HG03571 (cell line): ENCODE data around the gene ANKS1B.
"Not testable (repeated sequence)": the region's sequence is repeated elsewhere in the genome, so short reads cannot be mapped to it uniquely, and the experiment has no call there.

Experiments
- ATAC-seq: cut with Tn5 transposase; IDR thresholded peaks from one replicate; pipeline ENCODE4 v1.9.1; 2021; ENCODE audit not compliant: unreplicated experiment

ANKS1B gene

DNA sequence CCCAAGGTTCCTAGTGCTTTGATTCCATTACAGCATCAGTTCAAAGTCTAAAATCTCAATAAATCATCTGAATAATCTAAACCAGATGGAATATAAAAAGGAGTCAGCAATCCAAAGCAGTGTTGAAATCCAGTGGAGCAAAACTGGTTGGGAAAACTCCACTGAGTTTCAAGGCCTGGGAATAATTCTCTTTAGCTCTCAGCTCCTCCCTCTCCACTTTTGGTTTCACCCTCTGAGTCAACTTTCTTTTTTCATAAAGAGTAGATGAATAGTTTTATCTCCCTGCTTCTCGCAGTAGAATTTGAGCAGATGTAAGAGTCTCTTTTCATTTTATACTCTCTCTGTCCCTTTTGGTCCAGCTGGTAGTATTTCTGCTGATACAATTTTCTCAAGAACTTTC is 1001.1 kb downstream of the ANKS1B start:
- no peak for ATAC-seq

DNA sequence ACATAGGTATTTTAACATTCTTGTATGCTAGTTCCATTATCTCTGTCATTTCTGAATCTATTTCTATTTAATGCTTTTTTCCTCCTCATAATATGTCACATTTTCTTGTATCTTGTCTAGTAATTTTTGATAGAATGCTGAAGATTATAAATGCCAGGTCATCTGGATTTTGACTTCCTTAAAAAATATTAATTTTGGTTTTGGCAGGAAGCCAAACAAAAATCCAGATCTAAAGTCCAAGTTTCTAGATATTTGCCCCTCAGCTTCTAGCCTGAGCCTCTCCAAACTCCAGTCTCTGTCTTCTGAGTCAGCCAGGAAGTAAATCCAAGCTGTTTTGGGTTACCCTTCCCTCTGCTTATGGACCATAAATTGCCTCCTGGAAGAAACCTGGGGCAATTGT is 1004.2 kb downstream of the ANKS1B start:
- ATAC-seq = no peak

DNA sequence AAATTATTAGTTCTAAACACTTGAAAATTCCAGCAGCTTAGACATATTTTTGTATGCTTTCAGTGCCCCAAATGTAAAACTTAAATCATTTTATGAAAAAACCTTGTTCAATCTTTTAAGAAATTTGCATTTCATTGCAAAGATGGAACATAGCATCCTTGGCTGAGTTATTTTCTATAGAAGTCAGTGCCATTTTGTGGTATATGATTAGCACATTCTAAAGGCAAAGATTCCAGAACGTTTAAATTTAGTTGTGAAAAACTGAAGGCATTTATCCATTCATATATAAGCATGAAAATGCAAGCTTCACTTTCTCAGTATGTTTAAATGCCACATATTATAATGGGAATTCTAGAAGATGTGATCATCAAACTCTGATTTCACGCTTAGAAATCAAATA is 1007.5 kb downstream of the ANKS1B start:
- no peak for ATAC-seq

DNA sequence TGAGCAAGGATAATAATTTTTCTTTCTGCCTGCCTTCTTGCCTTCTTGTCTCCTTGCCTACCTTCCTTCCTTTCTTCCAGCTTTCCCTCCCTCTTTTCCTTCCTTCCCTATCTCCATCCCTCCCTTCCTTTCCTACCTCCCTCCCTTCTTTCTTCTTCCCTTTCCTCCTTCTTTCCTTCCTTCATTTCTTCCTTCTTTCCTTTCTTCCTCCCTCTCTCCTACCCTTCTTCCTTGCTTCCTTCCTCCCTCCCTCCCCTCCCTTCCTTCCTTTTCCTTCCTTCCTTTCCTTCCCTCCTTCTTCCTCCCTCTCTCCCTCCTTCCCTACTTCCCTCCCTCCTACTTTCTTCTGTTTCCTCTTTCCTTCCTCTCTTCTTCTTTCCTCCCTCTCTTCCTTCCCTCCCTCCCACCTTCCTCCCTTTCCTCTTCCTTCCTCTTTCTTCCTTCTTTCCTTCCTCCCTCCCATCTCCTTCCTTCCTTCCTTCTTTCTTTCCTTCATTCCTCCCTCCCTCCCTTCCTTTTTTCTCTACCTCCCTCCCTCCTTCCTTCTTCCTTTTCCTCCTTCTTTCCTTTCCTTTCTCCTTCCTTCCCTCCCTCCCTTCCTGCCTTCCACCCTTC is 1009.9 kb downstream of the ANKS1B start:
- no peak for ATAC-seq

DNA sequence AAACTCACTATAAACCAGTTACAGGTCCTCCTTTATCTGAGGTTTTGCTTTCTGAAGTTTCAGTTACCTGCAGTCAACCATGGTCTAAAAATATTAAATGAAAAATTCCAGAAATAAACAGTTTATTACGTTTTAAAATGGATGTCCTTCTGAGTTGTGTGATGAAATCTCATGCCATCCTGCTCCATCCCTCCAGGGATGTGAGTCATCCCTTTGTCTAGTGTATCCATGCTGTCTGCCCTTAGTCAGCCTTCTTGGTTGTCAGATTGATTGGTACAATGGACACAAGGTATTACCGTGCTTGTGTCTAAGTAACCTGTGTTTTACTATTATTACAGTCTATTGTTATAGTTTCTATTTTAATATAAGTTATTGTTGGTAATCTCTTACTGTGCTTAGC is 1011.3 kb downstream of the ANKS1B start:
- ATAC-seq = no peak

DNA sequence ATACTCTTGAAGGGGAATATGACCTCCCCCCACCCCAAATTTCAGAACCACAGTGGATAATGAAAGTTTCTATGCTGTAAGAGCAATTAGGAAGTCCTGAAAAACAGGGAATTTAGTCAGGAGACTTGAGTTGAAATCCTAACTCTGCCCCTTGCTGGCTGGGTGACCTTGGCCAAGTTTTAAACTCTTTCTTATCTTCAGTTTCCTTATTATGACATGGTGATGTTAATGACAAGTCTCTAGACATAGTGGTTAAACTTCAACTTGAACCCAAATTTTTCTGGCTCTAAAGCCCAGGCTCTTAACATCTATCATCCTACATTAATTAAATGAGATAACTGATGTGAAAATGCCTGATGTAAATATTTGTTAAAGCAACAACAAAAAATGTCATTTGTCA is 1013.8 kb downstream of the ANKS1B start:
- ATAC-seq = no peak

DNA sequence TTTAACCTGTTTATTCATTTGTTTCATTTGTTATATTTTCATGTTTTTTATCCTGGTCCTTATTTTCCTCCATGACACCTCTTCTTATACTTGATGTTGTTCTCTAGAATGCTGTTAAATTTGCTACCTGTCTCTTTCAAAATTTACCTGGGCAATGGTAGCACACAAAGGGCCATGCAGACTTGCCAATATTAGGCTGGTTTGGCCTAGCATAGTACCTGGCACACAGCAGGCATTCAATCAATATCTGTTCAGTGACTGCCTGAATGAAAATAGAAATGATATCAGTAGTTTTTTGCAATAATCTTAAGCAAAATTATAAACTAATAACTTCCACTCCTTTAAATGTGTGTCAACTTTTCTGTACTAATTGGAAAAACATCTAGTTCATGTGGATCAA is 1014.5 kb downstream of the ANKS1B start:
- no peak for ATAC-seq

DNA sequence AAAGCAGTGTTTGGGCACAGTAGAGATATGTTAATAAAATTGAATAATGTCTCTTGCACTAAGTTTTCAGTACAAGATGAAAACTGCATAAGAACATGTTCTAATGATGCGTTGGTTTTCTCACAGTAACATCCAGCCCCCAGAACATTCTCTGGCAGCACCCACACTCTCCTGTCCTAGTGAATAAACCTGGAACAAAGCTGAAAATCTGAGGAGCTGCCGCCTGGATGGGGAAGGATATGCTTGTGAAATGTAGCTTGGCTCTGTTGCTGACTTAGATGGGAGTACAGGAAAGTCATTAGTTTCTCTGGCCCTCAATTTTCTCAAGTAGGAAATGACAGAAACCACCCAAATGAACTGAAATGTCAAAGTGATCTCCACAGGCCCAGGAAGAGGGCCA is 1015.8 kb downstream of the ANKS1B start:
- no peak for ATAC-seq

DNA sequence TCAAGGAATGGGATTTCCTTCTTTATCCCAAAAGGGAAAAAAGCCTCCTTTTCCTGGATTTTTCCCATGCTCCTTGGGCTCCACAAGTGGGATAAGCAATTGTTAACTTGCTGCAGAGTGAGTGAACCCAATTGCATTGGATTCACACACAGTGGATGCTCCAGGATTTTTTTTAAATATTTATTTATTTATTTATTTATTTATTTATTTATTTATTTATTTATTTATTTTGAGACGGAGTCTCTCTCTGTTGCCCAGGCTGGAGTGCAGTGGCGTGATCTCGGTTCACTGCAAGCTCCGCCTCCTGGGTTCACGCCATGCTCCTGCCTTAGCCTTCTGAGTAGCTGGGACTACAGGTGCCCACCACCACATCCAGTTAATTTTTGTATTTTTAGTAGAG is 1027.6 kb downstream of the ANKS1B start:
- not testable (repeated sequence) for ATAC-seq

DNA sequence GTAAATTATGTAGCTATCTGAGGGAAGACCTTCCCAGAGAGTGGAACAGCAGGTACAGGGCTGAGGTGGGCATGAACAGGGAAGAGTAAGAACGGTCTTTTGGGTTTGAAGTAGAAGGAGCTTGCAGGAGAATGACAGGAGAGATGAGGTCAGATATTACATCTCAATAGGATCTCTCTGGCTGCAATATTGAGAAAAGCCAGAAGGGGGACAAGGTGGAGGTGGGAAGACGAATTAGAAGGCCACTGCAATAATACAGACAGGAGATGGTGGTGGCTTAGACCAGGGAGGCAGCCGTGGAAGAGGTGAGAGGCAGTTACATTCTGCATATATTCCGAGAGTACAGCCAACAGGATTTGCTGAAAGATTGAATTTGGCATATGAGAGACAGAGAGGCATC is 1029.5 kb downstream of the ANKS1B start:
- ATAC-seq = peak; percentile 88

DNA sequence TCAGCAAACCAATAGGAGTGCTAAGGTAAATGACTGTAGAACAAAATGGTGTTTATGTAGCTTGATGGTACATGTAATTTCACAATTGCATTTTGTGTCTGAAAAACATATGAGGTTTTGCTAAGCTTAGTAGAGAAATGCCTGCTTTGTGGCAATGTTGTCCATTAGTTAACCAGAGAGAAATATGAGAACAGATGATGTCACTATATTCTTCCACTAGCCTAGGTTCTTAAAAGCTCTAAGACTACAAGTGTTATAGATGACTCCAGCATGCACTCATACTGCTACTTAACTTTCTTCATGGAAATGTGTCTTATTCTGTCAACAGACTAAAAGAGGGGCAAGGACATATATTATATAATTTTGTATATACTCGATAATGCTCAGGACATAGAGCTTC is 1030.2 kb downstream of the ANKS1B start:
- ATAC-seq = no peak

DNA sequence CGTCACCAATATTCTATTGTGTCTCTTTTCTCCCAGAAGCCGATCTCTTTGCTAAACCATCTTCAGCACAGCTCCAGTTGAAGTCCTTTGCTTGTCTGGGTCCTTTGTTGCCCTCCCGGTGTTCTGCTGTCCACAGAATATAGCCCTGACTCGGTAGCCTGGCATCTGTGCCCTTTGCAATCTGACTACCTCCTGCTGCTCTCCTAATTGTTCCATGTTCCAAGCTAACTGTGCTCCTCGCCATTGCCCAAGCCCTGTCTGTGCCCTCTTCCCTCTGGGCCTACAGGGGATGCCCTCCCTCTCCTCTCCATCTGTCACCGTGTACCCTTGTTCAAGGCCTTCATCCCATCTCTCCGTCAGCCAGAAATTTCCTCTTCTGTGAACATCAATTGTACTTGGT is 1033.3 kb downstream of the ANKS1B start:
- ATAC-seq = no peak

DNA sequence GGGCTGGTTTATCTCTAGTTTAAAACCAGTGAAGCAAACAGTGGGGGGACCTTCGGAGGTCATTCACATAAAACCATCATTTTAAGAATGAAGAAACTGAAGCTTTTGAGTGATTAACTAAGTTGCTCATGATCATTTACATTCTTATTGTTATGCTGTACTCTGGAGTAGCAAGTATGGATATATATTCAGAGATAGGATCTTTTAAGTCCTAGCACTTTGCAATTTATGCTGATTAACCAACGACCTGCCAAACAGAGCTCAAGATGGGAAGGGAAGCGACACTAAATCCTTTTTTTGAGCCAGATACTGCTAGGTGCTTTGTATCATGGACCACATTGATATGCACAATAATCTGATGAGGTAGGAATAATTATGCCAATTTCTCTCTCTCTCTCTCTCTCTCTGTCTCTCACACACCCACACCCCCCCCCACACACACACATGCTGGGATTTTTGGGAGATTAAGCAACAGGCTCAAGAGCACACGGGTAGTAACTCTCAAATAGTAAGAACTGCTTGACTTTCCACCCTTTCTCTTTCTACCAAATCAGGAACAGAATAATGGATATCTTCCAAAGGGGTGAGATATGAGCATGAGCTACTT is 1036.3 kb downstream of the ANKS1B start:
- ATAC-seq = no peak

DNA sequence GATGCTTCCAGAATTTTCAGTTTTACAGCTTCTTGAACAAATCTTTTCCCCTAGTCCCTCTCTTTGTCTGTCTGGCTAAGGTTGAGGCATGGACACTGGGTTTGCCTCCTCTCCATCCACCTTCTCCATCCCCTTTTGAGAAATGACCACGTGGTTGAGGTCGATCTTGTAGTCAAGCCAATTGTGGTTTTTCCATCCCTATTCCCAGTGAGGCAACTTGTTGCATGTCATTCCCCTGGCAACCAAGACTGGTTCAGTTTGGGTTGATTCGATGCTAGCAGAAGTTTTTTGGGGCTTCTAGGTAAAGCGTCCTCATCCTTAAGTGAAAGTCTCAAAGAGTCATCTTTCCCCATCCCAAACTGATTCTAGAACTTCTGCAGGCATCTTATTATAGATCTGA is 1038.9 kb downstream of the ANKS1B start:
- no peak for ATAC-seq

DNA sequence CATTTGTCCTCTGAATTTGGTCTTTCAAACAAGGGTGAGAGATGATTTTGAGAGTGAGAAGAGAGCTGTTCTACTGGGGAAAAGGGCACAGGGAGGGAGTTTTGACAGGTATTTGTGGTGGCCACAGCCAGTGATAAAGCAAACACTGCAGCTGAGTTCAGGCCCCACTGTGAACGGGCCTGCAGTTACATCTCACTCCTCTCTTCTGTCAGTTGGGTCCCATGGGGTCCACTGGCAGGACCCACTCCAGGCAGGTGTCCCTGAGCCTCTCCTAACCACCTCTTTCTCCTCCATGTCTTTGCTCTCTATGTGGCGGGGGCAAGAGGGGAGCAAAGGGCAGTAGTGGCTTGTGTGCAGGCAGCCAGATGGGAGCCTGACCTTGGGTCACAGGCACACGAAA is 1044.8 kb downstream of the ANKS1B start:
- ATAC-seq = no peak

DNA sequence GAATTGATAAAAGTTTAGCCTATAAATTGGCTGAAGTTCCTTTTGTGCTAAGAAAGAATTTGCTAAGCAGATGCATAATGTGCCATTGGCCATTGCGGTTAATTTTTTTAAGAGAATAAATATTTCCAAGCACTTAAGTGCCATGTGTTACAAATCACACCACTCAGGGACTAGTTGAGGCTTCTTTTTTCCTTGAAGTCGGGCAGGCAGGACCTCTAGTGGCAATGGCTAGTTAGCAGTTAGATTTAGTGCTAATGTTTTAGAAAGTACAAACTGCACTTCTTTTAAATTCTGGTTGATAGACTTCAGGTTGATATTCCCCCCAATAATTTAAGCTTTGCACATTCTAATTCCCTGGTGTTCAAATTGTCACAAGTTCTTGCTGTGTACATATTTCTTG is 1045.4 kb downstream of the ANKS1B start:
- no peak for ATAC-seq

DNA sequence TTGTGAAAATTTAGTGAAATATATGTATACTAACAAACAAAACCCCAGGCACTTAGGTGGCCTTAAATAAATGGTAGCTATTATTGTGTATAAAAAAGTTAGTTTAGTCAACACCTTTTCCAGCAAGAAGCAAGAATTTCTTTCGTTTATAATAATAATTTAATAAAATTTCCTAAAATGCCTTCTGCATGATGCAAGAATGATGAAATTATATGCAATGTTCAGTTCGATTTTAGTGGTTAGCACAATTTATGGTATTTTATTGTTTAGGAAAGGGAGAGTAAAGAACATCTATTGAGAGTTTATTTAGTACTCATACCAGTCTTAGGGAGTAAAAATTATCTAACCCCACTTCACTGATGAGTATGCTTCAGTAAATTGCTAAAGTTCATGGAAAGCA is 1048.9 kb downstream of the ANKS1B start:
- ATAC-seq = no peak

DNA sequence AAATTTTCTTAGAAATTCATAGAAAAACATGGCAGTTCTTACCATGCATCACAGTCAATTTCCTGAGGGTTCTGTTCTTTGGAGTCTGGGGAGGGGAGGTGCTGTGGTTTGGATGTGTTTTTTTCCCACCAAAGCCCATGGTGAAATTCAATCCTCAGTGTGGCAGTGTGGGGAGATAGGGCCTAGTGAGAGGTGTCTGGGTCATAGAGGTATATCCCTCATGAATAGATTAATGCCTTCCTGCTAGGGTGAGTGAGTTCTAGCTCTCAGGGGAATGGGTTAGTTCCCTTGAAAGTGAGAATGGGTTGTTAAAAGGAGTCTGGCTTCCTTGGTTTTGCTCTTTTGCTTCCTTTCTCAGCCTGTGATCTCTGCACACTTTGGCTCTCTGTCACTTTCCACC is 1061.9 kb downstream of the ANKS1B start:
- no peak for ATAC-seq

DNA sequence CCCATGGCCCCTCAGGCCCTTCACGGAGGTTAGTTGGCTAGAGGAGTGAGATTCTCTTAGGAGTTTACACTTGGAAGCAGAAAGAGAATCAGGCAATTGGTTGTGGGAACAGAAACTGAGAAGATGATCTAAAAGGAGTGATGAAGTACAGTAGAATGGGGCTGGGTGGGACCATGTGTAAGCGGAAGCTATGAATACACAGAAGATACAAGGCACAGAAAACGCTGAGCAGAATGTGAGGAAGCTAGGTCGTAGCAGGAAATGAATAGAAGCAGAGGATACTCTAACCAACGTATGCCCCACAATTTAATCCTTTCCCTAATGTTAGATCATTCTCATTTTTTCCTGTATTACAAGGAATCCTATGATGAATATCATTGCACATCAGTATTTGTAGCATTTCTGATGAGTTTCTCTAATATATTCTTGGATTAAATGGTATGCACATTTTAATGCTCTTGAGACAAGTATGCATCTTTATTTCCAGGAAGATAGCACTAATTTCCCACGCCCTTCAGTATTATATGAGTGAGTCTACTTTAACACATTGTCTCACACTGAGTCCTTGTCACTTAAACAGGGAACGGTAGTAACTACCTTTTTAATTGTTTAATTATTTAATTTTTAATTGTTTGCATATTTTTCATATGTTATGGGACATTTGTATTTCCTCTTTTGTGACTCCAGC is 1066.4 kb downstream of the ANKS1B start:
- no peak for ATAC-seq

DNA sequence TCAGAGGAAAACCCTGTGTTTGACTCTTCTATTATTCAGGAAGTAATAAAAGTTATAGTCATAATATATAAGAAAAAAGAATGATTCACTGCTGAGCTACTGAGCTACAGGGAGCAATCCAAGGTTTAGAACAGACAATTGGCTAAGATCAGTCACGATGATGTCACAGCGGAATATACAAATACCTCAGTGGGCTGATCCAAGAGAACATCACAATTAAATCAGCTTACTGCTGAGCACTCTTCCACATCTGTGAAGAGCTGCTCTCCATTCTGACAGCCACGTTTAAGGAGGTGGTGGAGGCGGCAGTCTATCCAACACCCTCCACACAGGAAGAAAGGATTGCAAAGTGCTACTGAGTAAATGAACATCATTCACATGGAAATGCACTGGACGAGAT is 1068.6 kb downstream of the ANKS1B start:
- no peak for ATAC-seq

DNA sequence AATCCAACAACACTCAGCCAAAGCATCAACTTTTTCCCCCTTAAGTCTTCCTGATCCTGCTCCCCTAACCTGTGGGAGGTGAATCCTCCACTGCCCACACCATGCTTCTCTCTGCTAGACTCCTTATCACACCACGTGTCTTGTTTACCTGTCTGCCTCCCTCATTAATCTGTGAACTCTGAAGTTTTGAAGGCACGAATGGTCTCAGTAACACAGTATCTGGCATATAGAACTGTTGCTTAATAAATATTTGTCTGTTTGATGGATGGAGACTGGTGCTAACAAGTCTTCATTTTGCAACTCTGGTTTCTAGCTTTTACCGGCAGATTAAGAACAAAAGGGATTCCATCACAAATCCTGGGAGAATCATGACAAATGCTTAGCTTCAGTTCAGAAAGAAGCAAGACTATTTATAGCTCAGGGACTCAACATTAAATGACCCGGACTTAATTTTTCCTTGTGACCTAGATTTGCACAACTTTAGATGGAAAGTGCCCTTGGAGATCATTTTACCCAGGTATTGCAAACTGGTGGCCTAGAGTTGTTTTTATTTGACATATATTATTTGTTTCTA is 1072.2 kb downstream of the ANKS1B start:
- no peak for ATAC-seq

DNA sequence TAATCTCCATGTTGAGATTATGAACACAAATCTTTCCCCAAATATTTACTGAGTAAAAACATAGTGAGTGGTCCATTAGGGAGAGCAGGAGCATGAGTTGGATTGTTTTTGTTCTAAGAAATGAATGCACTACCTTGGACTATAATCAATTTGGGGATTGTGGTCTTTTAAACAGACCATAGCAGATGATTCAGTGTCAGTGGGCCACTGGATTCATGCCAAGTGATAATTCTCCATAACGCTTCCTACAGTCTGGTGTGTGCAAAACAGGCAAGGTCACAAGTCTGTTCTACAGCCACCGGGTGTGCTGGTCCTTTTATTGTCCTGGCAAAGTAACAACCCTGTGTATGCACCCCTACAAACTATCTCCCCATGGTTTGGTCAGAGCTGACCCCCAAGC is 1073.3 kb downstream of the ANKS1B start:
- no peak for ATAC-seq
